HUES6 (cell line): ENCODE measurements around the gene IMMP1L.
"Not testable (repeated sequence)": the region's sequence is repeated elsewhere in the genome, so short reads cannot be mapped to it uniquely, and the experiment has no call there.

Experiments
- H3K27ac ChIP-seq: 2 replicates; pipeline ENCODE4 v1.7.0; 2013; ENCODE audit warnings: low read depth, mild to moderate bottlenecking, low read length, inconsistent platforms
- H3K27me3 ChIP-seq: 2 replicates; pipeline ENCODE4 v1.6.1; 2013; ENCODE audit warnings: low read length; ENCODE audit not compliant: control insufficient read depth, insufficient read depth
- H3K36me3 ChIP-seq: 2 replicates; pipeline ENCODE4 v1.6.1; 2013; ENCODE audit warnings: low read length; ENCODE audit not compliant: control insufficient read depth, insufficient read depth
- H3K4me1 ChIP-seq: 2 replicates; pipeline ENCODE4 v1.6.1; 2013; ENCODE audit warnings: low read length; ENCODE audit not compliant: control insufficient read depth, insufficient read depth
- H3K4me3 ChIP-seq: 2 replicates; pipeline ENCODE4 v1.5.1; 2013; ENCODE audit warnings: low read depth, low read length
- H3K9ac ChIP-seq: one replicate; pipeline ENCODE4 v1.6.1; 2013; ENCODE audit warnings: mild to moderate bottlenecking, low read length
- H3K9me3 ChIP-seq: 2 replicates; pipeline ENCODE4 v1.6.1; 2013; ENCODE audit warnings: low read depth, low read length; ENCODE audit not compliant: control insufficient read depth, insufficient read depth

Gene IMMP1L

DNA sequence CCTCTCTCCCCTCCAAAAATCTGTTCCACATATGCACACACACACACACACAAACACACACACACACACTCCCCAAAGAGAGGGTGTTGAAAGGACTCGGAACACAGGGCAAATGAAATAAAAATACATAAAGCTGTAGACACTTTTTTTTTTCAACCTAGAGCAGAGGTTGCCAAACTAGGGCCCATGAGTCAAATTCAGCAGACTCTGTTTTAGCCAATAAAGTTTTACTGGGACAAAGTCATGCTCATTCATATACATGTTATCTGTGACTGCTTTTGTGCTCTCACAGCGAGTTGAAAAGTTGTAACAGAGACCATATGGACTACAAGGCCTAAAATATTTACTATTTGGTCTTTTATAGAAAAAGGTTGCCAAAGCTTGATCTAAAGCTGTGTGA is 8.9 kb downstream of the IMMP1L start:
- H3K4me1 ChIP-seq, result no peaks in the 10 kb centered on the region
- H3K27ac ChIP-seq, result no peak overlapping the region
- no peaks in the 10 kb centered on the region for H3K27me3 ChIP-seq
- no peak overlapping the region for H3K4me3 ChIP-seq
- H3K9me3 ChIP-seq, result no peaks in the 10 kb centered on the region; the same call in 1 of the 2 replicates
- H3K9ac ChIP-seq, result no peak overlapping the region
- peaks cover 13% of the 10 kb centered on the region for H3K36me3 ChIP-seq

- Histone ChIP-seq H3K27me3 (no peaks in the 10 kb centered on the region), H3K36me3 (peaks cover 14% of the 10 kb centered on the region), H3K4me1 (no peaks in the 10 kb centered on the region), H3K4me3 (no peak overlapping the region), H3K9me3 (peaks cover 7% of the 10 kb centered on the region; the same call in 1 of the 2 replicates), H3K9ac (no peak overlapping the region), H3K27ac (no peak overlapping the region)
Observed at GRCh38 chr11:31499576-31500178, 9.7 kb downstream of the IMMP1L start.

DNA sequence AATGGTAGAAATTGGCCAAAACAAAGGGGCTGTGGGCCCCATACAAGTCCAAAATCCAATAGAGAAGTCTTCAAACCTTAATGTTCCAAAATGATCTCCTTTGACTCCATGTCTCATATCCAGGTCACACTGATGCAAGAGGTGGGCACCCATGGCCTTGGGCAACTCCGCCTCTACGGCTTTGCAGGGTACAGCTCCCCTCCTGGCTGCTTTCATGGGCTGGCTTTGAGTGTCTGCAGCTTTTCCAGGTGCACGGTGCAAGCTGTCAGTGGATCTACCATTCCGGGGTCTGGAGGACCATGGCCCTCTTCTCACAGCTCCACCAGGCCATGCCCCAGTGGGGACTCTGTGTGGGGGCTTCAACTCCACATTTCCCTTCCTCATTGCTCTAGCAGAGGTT is 15.7 kb downstream of the IMMP1L start:
- H3K36me3 ChIP-seq, result peaks cover 20% of the 10 kb centered on the region
- H3K4me3 ChIP-seq, H3K27ac ChIP-seq, H3K4me1 ChIP-seq, H3K9ac ChIP-seq, H3K27me3 ChIP-seq: not testable (repeated sequence)
- H3K9me3 ChIP-seq, result peaks cover 14% of the 10 kb centered on the region

DNA sequence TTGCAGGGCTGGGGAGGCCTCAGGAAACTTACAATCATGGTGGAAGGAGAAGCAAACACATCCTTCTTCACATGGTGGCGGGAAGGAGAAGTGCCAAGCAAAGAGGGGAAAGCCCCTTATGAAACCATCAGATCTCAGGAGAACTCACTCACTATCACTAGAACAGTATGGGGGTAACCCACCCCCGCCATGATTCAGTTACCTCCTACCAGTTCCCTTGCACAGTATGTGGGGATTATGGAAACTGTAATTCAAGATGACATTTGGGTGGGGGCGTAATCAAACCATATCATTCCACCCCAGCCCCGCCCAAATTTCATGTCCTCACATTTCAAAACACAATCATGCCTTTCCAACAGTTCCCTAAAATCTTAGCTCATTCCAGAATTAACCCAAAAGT is 16.2 kb downstream of the IMMP1L start:
- Histone ChIP-seq H3K9me3 (peaks cover 14% of the 10 kb centered on the region), H3K27me3 (no peaks in the 10 kb centered on the region), H3K36me3 (peaks cover 20% of the 10 kb centered on the region), H3K4me1 (peaks cover 6% of the 10 kb centered on the region; the same call in 1 of the 2 replicates), H3K9ac (no peak overlapping the region), H3K27ac (no peak overlapping the region), H3K4me3 (no peak overlapping the region)

DNA sequence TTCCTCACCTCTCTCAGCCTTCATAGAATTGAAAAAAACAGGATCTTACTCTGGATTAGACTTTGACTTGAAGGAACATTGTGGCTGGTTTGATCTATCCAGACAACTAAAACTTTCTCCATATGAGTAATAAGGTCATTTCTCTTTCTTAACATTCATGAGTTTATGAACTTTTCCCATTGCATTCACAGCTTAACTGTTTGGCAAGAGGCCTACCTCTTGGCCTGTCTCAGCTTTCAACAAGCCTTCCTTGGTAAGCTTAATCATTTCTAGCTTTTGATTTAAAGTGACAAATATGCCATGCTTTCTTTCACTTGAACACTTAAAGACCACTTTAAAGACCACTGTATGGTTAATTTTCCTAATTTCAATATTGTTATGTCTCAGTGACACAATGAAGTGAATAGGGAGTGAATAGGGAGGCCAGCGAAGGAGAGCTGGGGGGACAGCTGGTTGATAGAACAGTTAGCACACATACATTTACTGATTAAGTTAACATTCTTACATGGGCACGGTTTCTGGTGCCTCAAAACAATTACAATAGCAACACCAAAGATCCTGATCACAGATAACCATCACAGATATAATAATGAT is 17.0 kb downstream of the IMMP1L start:
- Histone ChIP-seq H3K9ac (no peak overlapping the region), H3K27ac (no peak overlapping the region)

GRCh38 chr11:31487848-31488247 is 21.6 kb downstream of the IMMP1L start:
- H3K9ac ChIP-seq, result no peak overlapping the region
- H3K4me1 ChIP-seq, result peaks cover 23% of the 10 kb centered on the region
- no peak overlapping the region for H3K4me3 ChIP-seq
- H3K36me3 ChIP-seq, result no peaks in the 10 kb centered on the region
- no peaks in the 10 kb centered on the region for H3K9me3 ChIP-seq
- H3K27me3 ChIP-seq, result no peaks in the 10 kb centered on the region
- H3K27ac ChIP-seq, result no peak overlapping the region

More for the DNA sequence above, 17.0 kb downstream of the IMMP1L start:
- Histone ChIP-seq H3K27me3 (no peaks in the 10 kb centered on the region), H3K36me3 (peaks cover 20% of the 10 kb centered on the region), H3K4me1 (peaks cover 6% of the 10 kb centered on the region; the same call in 1 of the 2 replicates), H3K4me3 (no peak overlapping the region), H3K9me3 (peaks cover 14% of the 10 kb centered on the region)

DNA sequence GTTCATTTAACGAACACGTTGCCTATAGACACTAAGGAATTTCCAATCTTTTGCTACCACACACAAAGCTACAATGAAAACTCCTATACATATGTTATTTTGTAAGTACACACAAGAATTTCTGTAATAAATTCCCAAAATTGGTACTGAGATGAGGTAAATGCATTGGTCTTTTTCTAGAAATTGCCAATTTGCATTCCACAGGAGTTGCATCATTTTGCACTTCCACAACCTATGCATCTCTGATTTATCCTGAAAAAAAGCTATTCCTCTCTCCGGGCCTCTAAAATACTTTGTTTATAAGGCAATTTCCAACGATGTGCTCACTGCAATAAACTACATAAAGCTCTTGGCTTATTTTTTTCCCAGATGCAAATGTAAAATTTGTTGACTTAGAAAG is 24.9 kb downstream of the IMMP1L start:
- Histone ChIP-seq H3K27ac (peak overlapping the region; percentile 65; the same call in 1 of the 2 replicates), H3K4me1 (peaks cover 16% of the 10 kb centered on the region), H3K4me3 (no peak overlapping the region), H3K9me3 (no peaks in the 10 kb centered on the region), H3K27me3 (no peaks in the 10 kb centered on the region), H3K36me3 (no peaks in the 10 kb centered on the region), H3K9ac (no peak overlapping the region)

GRCh38 chr11:31480930-31481329 is 28.5 kb downstream of the IMMP1L start:
- Histone ChIP-seq H3K4me3 (no peak overlapping the region), H3K9ac (no peak overlapping the region), H3K9me3 (no peaks in the 10 kb centered on the region), H3K27ac (no peak overlapping the region), H3K4me1 (peaks cover 14% of the 10 kb centered on the region), H3K36me3 (no peaks in the 10 kb centered on the region), H3K27me3 (no peaks in the 10 kb centered on the region)

GRCh38 chr11:31479066-31479465 is 30.4 kb downstream of the IMMP1L start:
- no peaks in the 10 kb centered on the region for H3K9me3 ChIP-seq
- no peaks in the 10 kb centered on the region for H3K27me3 ChIP-seq
- H3K36me3 ChIP-seq, result no peaks in the 10 kb centered on the region
- H3K9ac ChIP-seq, result no peak overlapping the region
- H3K27ac ChIP-seq, result no peak overlapping the region
- no peaks in the 10 kb centered on the region for H3K4me1 ChIP-seq
- H3K4me3 ChIP-seq, result no peak overlapping the region

DNA sequence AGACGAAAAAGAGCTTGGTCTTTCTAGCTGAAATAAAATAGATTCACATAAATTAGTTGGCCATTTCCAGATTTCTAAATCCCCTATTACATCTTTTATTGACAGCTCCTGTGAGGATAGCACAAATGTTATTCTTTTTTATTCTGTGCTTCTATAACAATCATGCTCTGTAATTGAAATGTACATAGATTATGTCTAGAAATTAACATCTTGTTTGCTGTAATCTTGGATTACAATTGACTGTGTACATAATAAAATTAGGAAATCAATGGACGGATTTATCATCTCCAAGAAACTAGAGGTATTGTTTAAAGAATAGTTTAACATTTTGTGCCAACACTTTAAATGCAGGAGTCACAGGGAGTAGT is 31.2 kb downstream of the IMMP1L start:
- no peaks in the 10 kb centered on the region for H3K27me3 ChIP-seq

DNA sequence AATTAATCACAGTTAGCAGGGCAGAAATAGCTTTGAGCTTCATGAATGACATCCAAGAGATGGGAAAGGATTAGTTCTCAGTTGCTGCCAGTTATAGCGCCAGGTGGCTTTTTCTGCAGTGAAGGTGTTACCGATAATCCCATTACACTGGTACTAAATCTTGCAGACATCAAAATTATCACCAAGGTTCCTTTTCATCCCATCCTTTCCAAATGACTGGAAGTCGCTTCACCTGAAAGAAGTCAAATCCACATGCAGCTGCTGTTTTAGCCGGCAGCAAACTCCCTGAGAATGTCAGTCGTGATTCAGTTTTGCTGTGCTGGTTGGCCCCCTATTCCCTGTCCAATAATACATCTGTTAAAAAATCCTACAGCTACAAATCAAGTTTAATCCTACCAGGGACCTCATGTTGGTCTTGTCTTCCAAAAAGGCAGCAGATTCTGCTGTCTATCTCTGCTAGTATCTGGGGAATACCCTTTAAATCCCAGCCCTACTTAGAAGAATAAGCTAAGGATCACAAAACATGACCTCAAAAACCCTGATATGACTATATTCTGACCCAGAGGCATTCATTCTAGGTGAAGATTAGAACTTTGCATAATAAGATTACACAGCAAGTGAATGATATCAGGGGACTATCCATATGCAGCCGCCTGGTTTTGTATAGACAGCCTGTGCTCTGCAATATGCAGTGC is 31.7 kb downstream of the IMMP1L start:
- Histone ChIP-seq H3K4me3 (no peak overlapping the region), H3K4me1 (no peaks in the 10 kb centered on the region), H3K9me3 (no peaks in the 10 kb centered on the region), H3K36me3 (no peaks in the 10 kb centered on the region), H3K27me3 (no peaks in the 10 kb centered on the region), H3K9ac (no peak overlapping the region), H3K27ac (no peak overlapping the region)

More for the DNA sequence above, 31.2 kb downstream of the IMMP1L start:
- Histone ChIP-seq H3K36me3 (no peaks in the 10 kb centered on the region), H3K27ac (no peak overlapping the region), H3K4me1 (no peaks in the 10 kb centered on the region), H3K9me3 (no peaks in the 10 kb centered on the region), H3K9ac (no peak overlapping the region), H3K4me3 (no peak overlapping the region)
